Inferior parietal cortex (tissue), 1 donor: ENCODE results near the gene FBXO2.

Experiments
- DNase-seq: peaks from one replicate; pipeline ENCODE4 v3.0.0-alpha.2; 2016; ENCODE audit errors: extremely low spot score

Gene FBXO2

GRCh38 chr1:11653101-11653860 is 948 bp downstream of the FBXO2 start:
- no peak for DNase-seq

DNA sequence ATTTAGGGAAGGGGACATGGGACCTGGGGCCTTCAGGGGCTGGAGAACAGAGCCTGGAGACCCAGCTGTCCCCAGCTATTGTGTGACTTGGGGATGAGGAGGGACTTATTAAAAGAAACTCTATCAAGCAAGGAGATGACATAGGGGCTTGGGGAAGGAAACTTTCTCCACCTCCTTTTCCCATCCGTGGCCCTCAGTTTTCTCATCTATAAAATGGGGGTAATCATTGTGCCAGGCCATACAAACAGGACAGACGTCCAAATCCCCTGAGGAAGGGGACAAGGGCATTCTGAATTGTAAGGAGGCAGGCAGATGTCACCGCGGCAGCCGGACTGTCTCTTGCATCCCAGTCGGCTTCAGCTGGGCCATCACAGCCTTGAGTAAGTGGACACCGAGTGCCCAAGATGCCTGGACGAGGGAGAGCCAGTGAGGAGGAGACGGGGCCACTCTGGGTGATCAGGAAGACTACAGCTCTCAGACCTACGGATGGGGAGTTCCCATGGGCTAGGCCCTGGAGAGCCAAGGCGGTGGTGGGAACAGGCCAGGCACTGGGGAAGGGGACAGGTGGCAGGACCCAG is 1.9 kb downstream of the FBXO2 start:
- no peak for DNase-seq

DNA sequence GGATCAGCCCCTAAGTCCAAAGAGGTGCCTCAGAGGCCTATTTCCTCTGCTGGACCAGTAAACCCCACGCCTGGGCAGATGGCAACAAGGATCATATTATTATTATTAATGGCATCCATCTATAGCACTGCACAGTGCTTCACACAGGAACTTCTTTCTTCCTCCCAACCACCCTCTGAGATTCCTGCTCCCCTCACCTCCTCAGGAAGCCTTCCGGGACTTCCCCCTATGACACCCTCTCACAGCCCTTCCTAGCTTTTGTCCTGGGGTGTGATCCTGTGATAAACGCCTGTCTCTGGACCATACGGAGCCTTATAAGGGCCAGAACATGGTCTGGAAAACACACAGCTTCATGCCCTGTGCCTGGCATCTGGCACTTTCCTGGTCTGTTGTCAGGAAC is 3.2 kb downstream of the FBXO2 start:
- DNase-seq: no peak

DNA sequence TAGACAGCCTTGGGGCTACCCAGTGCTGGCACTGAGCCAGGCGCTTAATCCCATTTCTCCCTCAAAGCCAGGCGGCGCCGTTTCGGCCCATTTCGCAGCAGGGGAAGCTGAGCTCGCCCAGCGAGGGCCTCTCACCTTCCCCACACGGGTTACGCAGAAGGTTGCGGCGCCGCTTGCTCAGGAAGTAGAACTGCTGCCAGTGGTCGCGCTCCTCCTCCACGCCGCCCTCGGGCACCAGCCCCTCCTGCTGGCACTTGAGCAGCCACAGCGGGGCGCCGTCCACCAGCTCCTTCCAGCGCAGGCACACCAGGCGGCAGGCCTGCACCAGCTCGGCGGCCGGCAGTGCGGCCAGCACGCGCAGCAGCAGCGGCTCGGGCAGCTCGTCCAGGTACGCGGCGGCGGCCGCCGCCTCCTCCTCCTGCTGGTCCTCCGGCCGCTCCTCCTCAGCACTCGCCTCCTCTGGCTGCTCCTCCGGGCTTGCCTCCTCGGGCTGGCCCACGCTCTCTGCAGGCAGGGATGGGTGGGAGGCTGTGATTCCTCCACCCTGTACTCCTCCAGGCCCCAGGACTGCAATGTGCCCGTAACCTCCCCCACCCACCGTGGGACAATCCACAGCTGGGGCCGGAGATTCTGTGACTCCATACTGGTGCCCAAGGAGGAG is 3.8 kb downstream of the FBXO2 start:
- DNase-seq: peak; percentile 66

GRCh38 chr1:11649624-11650330 is 4.5 kb downstream of the FBXO2 start:
- DNase-seq: no peak

- DNase-seq: no peak
Measured at GRCh38 chr1:11649237-11649623, 5.0 kb downstream of the FBXO2 start.

GRCh38 chr1:11648732-11649158 is 5.5 kb downstream of the FBXO2 start:
- DNase-seq: no peak

- peak; percentile 88 for DNase-seq
Measured at GRCh38 chr1:11648039-11648438, 6.2 kb downstream of the FBXO2 start.

GRCh38 chr1:11647333-11647732 is 6.9 kb downstream of the FBXO2 start:
- no peak for DNase-seq

DNA sequence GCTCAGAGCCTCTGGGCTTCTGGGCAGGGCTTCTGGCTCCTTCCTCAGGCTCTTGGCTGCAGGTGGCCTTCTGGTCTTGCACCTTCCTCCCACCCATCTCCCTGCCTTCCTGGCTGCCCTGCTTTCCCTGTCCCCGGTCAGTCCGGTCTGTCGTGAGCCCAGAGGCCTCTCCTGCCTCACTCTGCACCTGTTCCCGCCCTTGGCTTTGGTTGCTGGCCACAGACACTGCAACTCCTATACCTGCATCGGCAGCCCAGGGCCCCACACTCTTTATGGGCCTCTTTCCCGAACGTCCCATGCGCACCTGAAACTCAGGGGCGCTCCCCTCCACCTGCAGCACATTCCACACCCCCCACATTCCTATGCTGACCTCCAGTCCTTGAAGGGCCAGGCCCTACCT is 7.9 kb downstream of the FBXO2 start:
- no peak for DNase-seq

DNA sequence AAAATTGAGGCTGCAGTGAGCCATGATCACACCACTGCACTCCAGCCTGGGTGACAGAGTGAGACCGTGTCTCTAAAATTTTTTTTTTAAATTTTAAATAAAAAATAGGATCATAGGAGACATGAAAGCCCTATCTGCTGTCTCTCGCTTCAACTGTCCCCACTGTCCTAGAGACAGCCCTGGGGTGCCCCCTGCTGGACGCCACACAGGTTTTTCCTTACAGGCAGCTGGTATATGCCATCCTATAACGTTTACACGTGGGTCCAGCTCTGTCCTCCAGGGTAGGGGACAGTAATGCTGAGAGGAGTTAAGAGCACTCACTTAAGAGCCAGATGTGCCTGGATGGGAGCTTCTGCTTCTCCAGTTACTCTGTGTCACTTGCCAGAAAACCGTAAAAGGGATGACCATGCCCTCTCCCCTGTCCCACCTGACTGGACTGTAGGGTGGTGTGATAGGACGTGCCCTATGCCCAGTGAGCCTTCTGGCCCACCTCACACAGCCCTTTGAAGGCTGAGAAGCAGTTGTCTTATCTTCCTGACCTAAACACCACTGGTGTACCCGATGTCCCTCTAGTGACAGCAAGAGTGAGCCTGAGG is 8.5 kb downstream of the FBXO2 start:
- DNase-seq: peak; percentile 91

DNA sequence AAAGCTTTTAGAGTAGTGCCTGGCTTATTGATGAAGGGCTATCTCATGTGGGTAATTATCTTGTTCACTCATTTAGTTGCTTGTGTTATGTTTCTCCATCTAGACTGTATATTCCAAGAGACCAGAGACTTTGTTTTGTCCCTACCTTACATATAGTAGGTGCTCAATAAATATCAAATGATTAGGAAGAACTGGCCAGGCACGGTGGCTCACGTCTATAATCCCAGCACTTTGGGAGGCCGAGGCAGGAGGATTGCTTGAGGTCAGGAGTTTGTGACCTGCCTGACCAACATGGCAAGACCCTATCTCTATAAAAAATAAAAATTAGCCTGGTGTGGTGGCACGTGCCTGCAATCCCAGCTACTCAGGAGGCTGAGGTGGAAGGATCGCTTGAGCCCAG is 9.0 kb downstream of the FBXO2 start:
- no peak for DNase-seq

- DNase-seq: no peak
Measured at GRCh38 chr1:11643782-11644181, 10.4 kb downstream of the FBXO2 start.

DNA sequence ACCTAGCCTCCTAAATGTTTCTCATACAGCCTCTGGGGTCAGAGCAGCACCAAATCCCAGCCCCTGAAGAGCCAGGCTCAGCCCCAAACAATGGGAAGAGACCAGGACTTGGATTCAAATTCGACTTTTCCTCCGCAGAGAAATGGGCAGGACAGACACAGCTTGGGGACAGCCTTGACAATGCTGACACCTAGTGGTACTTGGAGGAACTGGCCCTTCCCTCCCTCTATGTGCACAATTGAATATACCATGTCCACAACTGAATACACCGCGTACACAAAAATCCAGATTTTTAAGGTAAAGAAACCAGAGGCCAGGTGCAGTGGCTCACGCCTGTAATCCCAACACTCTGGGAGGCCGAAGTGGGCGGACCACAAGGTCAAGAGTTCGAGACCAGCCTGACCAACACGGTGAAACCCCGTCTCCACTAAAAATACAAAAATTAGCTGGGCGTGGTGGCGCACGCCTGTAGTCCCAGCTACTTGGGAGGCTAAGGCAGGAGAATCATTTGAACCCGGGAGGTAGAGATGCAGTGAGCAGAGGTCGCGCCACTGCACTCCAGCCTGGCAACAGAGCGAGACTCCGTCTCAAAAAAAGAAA is 11.7 kb downstream of the FBXO2 start:
- peak; percentile 84 for DNase-seq

DNA sequence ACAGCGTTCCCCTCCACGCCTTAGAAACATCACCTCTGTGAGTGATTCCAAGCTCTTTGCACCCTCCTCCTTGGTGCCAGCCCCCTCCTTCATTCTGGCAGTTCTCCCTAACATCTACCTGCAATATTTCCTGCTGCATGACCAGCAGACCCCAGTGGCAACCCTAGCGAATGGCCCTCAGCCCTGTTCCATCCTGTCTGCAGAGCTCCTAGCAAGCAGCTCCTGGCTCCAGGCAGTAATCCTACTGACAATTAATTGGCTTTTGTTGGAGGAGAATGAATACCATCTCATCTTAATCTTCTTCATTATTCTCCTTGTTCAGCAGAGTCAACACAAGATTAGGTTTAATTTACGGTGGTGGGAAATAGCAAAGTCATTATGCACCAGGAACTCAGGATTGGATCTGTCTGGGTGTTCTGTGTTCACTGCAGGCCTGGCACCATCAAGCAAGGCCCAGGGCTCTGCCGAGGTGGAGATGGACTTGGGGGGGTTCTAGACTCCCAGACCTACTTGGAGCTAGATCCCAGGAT is 12.4 kb downstream of the FBXO2 start:
- DNase-seq: no peak

GRCh38 chr1:11640944-11641343 is 13.3 kb downstream of the FBXO2 start:
- no peak for DNase-seq

DNA sequence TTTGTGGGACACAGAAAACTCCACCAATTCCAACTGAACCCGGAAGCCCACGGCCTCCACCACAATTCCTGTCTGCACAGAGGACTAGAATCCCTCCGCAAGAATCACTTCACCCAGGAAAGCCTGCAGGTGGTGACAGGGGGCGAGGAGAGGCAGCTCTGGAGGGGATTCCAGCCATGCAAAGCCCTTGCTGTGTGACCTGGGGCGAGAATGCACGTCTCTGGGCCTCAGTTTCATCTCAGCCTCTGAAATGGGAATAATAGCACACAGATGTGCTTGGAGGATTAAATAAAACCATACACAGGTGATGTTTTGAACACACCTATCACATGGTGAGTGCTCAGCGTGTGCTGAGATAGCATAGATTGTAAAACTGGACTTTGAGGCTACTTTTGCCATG is 14.1 kb downstream of the FBXO2 start:
- DNase-seq: no peak

- no peak for DNase-seq
Measured at GRCh38 chr1:11639372-11639771, 14.9 kb downstream of the FBXO2 start.

DNA sequence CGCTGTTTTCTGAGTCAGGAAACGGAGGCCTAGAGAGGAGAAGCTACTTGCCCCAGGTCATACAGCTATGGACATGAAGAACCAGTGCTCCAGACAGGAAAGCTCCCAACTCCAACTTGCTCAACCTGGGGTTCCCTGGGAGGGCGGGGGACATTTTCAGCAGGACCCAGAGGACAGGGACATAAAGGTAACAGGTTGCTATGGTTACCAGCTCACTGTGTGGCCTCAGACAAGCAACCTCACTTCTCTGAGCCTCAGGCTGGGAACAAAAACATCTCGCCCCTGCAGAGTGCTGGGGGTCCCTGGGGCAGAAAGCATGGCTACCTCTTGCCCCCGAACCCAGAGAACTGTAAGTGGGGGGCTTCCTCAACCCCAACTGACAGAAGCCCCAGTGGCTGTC is 16.1 kb downstream of the FBXO2 start:
- no peak for DNase-seq

DNA sequence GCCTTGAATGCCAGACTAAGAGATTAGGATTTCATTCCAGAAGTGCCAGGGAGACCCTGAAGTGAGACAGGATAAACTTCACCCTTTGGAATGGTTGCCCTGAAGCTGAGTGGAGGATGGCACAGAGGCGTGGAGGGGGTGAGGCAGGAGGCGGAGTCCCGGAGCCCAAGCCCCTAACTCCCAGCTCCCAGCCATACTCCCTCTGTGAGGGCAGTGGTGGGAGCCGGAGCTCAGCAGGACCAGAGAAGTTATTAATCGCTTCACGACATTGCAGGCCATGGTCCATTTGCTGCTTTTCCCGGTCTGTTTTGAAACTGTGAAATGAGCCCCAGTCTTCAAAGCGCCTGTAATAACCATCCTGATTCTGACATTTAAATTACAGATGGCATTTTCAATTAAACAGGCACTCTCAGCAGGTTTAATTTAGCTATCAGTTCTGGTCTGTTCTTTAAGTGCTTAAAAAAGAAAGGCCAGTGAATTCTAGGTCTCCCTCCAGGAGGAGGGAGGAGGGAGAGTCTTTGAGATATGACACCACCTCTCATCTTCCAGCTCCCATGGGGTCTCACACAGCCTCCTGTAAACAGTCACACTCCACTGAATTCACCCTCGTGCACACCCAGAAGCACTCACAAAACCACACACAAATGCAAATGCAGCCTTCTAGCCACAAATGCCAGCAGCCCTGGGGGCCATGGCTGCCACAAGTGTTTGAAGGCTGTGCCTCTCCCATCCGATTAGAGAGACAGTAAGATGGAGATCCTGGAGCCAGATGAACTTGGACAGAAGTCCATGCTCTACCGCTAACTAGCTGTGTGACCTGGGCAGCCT is 19.6 kb downstream of the FBXO2 start:
- DNase-seq: no peak
